ENCODE data around the gene SLC6A16.
"Not testable (repeated sequence)": the region's sequence is repeated elsewhere in the genome, so short reads cannot be mapped to it uniquely, and the experiment has no call there.

SLC6A16 gene

GRCh38 chr19:49324801-49325576 is at the start of gene SLC6A16:
SLC6A16 (minus strand) TSS chr19:49325191; CDS start chr19:49311347, 13,844 bp downstream.
- no peak for DNase-seq

- DNase-seq = not testable (repeated sequence)
Observed at GRCh38 chr19:49373174-49373573, 48.2 kb upstream of the SLC6A16 start.

GRCh38 chr19:49371184-49371583 is 46.2 kb upstream of the SLC6A16 start:
- no peak for DNase-seq

GRCh38 chr19:49368711-49369358 is 43.8 kb upstream of the SLC6A16 start:
- no peak for DNase-seq

GRCh38 chr19:49366110-49366509 is 41.1 kb upstream of the SLC6A16 start:
- no peak for DNase-seq

GRCh38 chr19:49364083-49364737 is 39.2 kb upstream of the SLC6A16 start:
- no peak for DNase-seq

- DNase-seq = no peak
Observed at GRCh38 chr19:49363268-49364082, 38.5 kb upstream of the SLC6A16 start, which contains the start of gene DKKL1. DKKL1 (plus strand) TSS chr19:49363877; CDS start chr19:49363999, 122 bp downstream.

- no peak for DNase-seq
Observed at GRCh38 chr19:49362929-49363267, 37.9 kb upstream of the SLC6A16 start.

- DNase-seq = no peak
Observed at GRCh38 chr19:49362048-49362928, 37.3 kb upstream of the SLC6A16 start, which contains the start of gene TEAD2. TEAD2 (minus strand) TSS chr19:49362416; CDS start chr19:49360075, 2,341 bp downstream.

GRCh38 chr19:49361438-49362047 is 36.6 kb upstream of the SLC6A16 start:
- no peak for DNase-seq

GRCh38 chr19:49359851-49360820 is 35.1 kb upstream of the SLC6A16 start:
- DNase-seq = no peak

- no peak for DNase-seq
Observed at GRCh38 chr19:49357186-49357585, 32.2 kb upstream of the SLC6A16 start.

GRCh38 chr19:49356382-49356781 is 31.4 kb upstream of the SLC6A16 start:
- no peak for DNase-seq

GRCh38 chr19:49355909-49356353 is 30.9 kb upstream of the SLC6A16 start:
- DNase-seq = no peak

- DNase-seq = no peak
Observed at GRCh38 chr19:49349567-49349966, 24.6 kb upstream of the SLC6A16 start.

- no peak for DNase-seq
Observed at GRCh38 chr19:49348305-49349189, 23.6 kb upstream of the SLC6A16 start.

GRCh38 chr19:49347835-49348234 is 22.8 kb upstream of the SLC6A16 start:
- no peak for DNase-seq

- no peak for DNase-seq
Observed at GRCh38 chr19:49347191-49347590, 22.2 kb upstream of the SLC6A16 start.

Measured in SHP77 (cell line).